Colonic mucosa (tissue), 4 donors: ENCODE measurements around the gene DNA2. TPM values are rescaled to one million over a fixed set of nuclear protein-coding genes. Genes with fewer than 3 reads are reported as not detected.

Source experiments
- DNase-seq: peaks from one replicate; pipeline ENCODE4 v3.0.0-alpha.2; 2020
- H3K27ac ChIP-seq: fragments of 200-600 bp; one replicate; pipeline ENCODE4 v1.8.0; 2021
- H3K27me3 ChIP-seq: fragments of 200-600 bp; one replicate; pipeline ENCODE4 v1.8.0; 2021
- H3K36me3 ChIP-seq: fragments of 200-600 bp; one replicate; pipeline ENCODE4 v1.8.0; 2021
- H3K4me1 ChIP-seq: fragments of 200-600 bp; one replicate; pipeline ENCODE4 v1.8.0; 2021; ENCODE audit warnings: mild to moderate bottlenecking
- H3K4me3 ChIP-seq: fragments of 200-600 bp; one replicate; pipeline ENCODE4 v1.8.0; 2021
- H3K9ac ChIP-seq, 2 donors: one replicate each; pipeline ENCODE4 v1.7.0; 2013; ENCODE audit warnings: control low read depth in 2 of 2, low read depth in 2 of 2, low read length in 2 of 2
- H3K9me3 ChIP-seq: fragments of 200-600 bp; one replicate; pipeline ENCODE4 v1.8.0; 2021
- intact Hi-C: fragments of 100-400 bp; cut with DNase I; formaldehyde crosslinking; loops from one replicate; pipeline ENCODE4 v1.14.1; 2022
- total RNA-seq, 2 donors: library from RNA; stranded (reverse); fragmentation: NEBNext Ultra II Directional in 1 of 2; extraction: Animal tissue kit (Norgen Biotek cat#: 25700) in 1 of 2; gene quantifications; one replicate each; pipeline ENCODE4 v1.2.1, GENCODE V29; 2021
- TF ChIP-seq, protein P1 (sequence below): fragments of 200-600 bp; IDR thresholded peaks from one replicate; pipeline ENCODE4 v1.8.0; 2022; ENCODE audit warnings: antibody characterized with exemption, mild to moderate bottlenecking
- donor health status: healthy.
- donor health status: DM: no; HTN: no; CAD: no.
- donor health status: DM: no; HTN: no; CAD: no.

Gene DNA2
- total RNA-seq, 2 donors from 2014 or later, result 7.7 to 16.4 TPM

- DNase-seq, result no peak
- no peaks in the 10 kb centered on the region for H3K27me3 ChIP-seq
- no peaks in the 10 kb centered on the region for H3K4me1 ChIP-seq
- TF ChIP-seq, protein P1, sequence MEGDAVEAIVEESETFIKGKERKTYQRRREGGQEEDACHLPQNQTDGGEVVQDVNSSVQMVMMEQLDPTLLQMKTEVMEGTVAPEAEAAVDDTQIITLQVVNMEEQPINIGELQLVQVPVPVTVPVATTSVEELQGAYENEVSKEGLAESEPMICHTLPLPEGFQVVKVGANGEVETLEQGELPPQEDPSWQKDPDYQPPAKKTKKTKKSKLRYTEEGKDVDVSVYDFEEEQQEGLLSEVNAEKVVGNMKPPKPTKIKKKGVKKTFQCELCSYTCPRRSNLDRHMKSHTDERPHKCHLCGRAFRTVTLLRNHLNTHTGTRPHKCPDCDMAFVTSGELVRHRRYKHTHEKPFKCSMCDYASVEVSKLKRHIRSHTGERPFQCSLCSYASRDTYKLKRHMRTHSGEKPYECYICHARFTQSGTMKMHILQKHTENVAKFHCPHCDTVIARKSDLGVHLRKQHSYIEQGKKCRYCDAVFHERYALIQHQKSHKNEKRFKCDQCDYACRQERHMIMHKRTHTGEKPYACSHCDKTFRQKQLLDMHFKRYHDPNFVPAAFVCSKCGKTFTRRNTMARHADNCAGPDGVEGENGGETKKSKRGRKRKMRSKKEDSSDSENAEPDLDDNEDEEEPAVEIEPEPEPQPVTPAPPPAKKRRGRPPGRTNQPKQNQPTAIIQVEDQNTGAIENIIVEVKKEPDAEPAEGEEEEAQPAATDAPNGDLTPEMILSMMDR, result no peak
- no peaks in the 10 kb centered on the region for H3K36me3 ChIP-seq
- no peaks in the 10 kb centered on the region for H3K9me3 ChIP-seq
- H3K9ac ChIP-seq, result no peak overlapping the region
- intact Hi-C loops, result no loop called here
- H3K27ac ChIP-seq, result no peak overlapping the region
- no peak overlapping the region for H3K4me3 ChIP-seq
These were observed 30.9 kb downstream of the DNA2 start for GRCh38 chr10:68440898-68441297.

DNA sequence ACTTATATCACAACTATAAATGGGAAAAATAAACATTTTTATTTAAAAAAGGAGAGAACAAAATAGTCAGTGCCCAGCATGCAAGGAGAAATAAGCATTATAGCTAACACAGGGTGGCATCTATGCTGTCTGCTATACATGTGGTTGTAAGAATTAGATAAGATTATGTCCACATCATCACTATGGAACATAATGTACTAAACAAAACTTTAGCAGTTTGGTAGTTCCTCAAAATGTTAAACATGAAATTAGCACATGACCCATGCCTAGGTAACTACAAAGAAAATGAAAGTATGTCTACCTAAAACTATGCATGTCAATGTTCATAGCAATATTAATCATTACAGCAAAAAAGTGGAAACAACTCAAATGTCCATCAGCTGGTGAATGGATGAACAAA is 36.0 kb downstream of the DNA2 start:
- no peak for DNase-seq
- intact Hi-C loops, result no loop called here
- TF ChIP-seq, protein P1, result no peak
- Histone ChIP-seq H3K27ac (no peak overlapping the region), H3K36me3 (no peaks in the 10 kb centered on the region), H3K4me3 (no peak overlapping the region), H3K4me1 (no peaks in the 10 kb centered on the region), H3K9me3 (no peaks in the 10 kb centered on the region), H3K27me3 (no peaks in the 10 kb centered on the region), H3K9ac (no peak overlapping the region)

- no peak overlapping the region for H3K4me3 ChIP-seq
- no peaks in the 10 kb centered on the region for H3K27me3 ChIP-seq
- H3K27ac ChIP-seq, result no peak overlapping the region
- H3K4me1 ChIP-seq, result no peaks in the 10 kb centered on the region
- TF ChIP-seq, protein P1, result no peak
- intact Hi-C loops, result no loop called here
- DNase-seq, result no peak
- H3K9ac ChIP-seq, result no peak overlapping the region
- no peaks in the 10 kb centered on the region for H3K36me3 ChIP-seq
- no peaks in the 10 kb centered on the region for H3K9me3 ChIP-seq
These were observed 37.1 kb downstream of the DNA2 start for GRCh38 chr10:68434657-68435056.

DNA sequence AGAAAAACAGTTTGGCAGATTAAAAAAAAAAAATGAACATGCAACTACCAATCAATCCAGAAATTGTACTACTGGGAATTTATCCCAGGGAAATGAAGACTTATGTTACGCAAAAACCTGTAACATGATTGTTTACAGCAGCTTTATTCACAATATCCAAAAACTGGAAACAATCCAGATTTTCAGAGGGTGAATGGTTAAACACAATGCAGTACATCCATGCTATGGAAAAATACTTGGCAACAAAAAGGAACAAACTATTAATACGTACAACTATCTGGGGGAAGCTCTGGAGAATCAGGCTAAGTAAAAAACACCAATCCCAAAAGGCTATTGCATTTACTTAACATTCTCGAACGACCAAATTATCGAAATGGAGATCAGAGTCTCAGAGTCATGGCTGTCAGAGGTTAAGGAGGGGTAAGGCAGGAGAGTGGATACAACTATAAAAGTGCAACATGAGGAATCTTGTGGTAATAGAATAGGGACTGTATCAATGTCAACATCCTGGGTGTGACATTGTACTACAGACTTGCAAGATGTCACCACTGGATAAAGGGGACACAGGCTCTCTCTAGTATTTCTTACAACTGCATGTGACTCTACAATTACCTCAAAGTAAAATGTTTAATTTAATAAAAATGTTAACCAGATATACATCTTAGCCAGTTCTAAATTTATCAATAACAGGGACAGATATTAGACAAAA is 43.2 kb downstream of the DNA2 start:
- intact Hi-C loops, result no loop called here
- Histone ChIP-seq H3K4me3 (no peak overlapping the region), H3K9me3 (no peaks in the 10 kb centered on the region), H3K27me3 (no peaks in the 10 kb centered on the region), H3K9ac (no peak overlapping the region), H3K36me3 (no peaks in the 10 kb centered on the region), H3K4me1 (no peaks in the 10 kb centered on the region), H3K27ac (no peak overlapping the region)
- TF ChIP-seq, protein P1, result no peak
- no peak for DNase-seq

GRCh38 chr10:68424454-68425014 is 47.2 kb downstream of the DNA2 start:
- intact Hi-C loops, result no loop called here
- Histone ChIP-seq H3K4me3 (no peak overlapping the region), H3K9ac (no peak overlapping the region), H3K9me3 (no peaks in the 10 kb centered on the region), H3K27me3 (no peaks in the 10 kb centered on the region), H3K4me1 (no peaks in the 10 kb centered on the region), H3K36me3 (no peaks in the 10 kb centered on the region), H3K27ac (no peak overlapping the region)
- DNase-seq, result no peak
- TF ChIP-seq, protein P1, result no peak
